Thyroid gland (tissue), 4 donors: ENCODE measurements around the gene PRKCA. TPM values are rescaled to one million over a fixed set of nuclear protein-coding genes. Genes with fewer than 3 reads are reported as not detected.

Source experiments
- DNase-seq, 2 donors: peaks; one replicate each; pipeline ENCODE4 v3.0.0-alpha.2; 2019
- H3K27ac ChIP-seq, 3 donors: fragments of 200-600 bp; sonication (generic); 1 replicate in 2 of 3; 2 replicates in 1 of 3; pipeline ENCODE4 v1.5.1; 2016 to 2019; ENCODE audit warnings: mild to moderate bottlenecking in 1 of 3, moderate library complexity in 1 of 3
- H3K27me3 ChIP-seq: fragments of 200-600 bp; sonication (generic); one replicate; pipeline ENCODE4 v1.5.1; 2019
- H3K36me3 ChIP-seq, 2 donors: fragments of 200-600 bp; sonication (generic); one replicate each; pipeline ENCODE4 v1.5.1; 2016 to 2019
- H3K4me1 ChIP-seq, 2 donors: fragments of 200-600 bp; sonication (generic); one replicate each; pipeline ENCODE4 v1.5.1; 2017 to 2019
- H3K4me3 ChIP-seq, 3 donors: fragments of 200-600 bp; sonication (generic); replicated peaks in 1 of 3; 1 replicate in 2 of 3; 2 replicates in 1 of 3; pipeline ENCODE4 v1.5.1; 2016; ENCODE audit warnings: mild to moderate bottlenecking in 1 of 3
- H3K9me3 ChIP-seq: fragments of 200-600 bp; sonication (generic); one replicate; pipeline ENCODE4 v1.5.1; 2017
- POLR2A ChIP-seq, 2 donors: fragments of 450-650 bp; IDR thresholded peaks; one replicate each; pipeline ENCODE4 v1.6.1; 2017; ENCODE audit warnings: antibody characterized with exemption in 2 of 2, mild to moderate bottlenecking in 2 of 2, moderate library complexity in 1 of 2
- WGBS, 2 donors: methylation state at CpG; one replicate each; pipeline ENCODE4 v1.1.5; 2017; 5-methylcytosine and 5-hydroxymethylcytosine counted together
- intact Hi-C: fragments of 100-400 bp; cut with DNase I; formaldehyde crosslinking; loops from one replicate; pipeline ENCODE4 v1.15.1; 2023
- total RNA-seq, 4 donors: library from RNA; depleted of rRNA; stranded (reverse); fragments of >200 nt; gene quantifications; one replicate each; pipeline ENCODE4 v1.2.3, GENCODE V29; 2016
- TF ChIP-seq, protein P1 (sequence below), 6 experiments: fragments of 200-600 bp in 3 of 6; fragments of 450-650 bp in 3 of 6; sonication (generic) in 3 of 6; IDR thresholded peaks; one replicate each; pipeline ENCODE4 v1.5.1; 2016 to 2019; ENCODE audit warnings: antibody characterized with exemption in 6 of 6, mild to moderate bottlenecking in 2 of 6, inconsistent platforms in 1 of 6, moderate library complexity in 1 of 6

Gene PRKCA
- total RNA-seq, 4 donors from 2014 or later, result 6.7 to 24.2 (median 15.3) TPM

DNA sequence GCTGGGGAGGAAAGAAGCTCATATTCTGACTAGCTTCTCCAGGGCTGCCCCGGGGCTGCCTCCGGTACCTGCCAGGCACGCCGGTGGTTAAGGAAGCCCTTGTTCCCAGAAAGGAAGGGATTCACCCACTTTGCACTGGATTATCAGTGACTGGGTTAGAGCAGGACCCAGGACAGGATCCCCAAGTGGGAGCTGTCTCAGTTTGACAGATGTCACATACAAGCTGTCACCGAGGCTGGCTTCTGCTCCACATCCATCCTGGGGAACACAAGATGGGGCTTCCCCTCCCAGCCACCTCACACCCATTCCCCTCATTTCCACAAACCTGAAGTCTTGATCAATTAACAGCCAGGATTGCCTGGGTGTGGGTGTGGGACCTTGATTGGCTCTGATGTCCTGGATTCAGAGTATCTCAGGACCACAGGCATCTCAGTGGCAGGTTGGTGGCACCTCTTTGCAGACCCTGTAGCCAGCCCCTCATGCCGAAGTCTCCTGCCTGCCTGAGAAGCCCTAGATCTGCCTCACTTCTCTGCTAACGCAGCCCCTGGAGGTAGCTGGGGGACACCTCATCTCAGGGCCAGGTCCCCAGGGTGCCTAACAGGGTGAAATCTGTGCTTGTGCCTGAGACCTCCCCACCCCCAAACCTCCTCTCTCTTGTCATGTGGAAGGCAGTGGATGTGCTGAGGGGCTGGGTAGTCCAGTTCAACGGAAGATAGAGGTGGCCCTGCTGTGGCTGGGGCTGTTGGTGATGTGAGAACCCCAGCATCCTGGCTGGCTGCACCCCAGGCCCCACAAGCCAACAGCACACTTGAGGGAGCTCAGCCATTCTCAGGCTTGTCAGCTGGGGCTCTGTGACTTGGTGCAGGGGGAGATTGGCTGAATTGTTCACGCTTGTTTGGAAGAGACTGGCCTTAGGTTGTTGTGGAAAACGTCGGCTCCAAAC, 533.9 kb downstream of the PRKCA start:
- peaks cover 0 to 5% of the 10 kb centered on the region in 2 donors for H3K4me1 ChIP-seq
- no peak overlapping the region for H3K4me3 ChIP-seq
- no peak for DNase-seq
- 83 to 88% methylated on average over 9 to 10 of the region's 11 CpGs for WGBS, 2 donors
- no peaks in the 10 kb centered on the region for H3K9me3 ChIP-seq
- no peaks in the 10 kb centered on the region for H3K36me3 ChIP-seq
- intact Hi-C loops, result no loop called here
- no peaks in the 10 kb centered on the region for H3K27me3 ChIP-seq
- TF ChIP-seq, protein P1, sequence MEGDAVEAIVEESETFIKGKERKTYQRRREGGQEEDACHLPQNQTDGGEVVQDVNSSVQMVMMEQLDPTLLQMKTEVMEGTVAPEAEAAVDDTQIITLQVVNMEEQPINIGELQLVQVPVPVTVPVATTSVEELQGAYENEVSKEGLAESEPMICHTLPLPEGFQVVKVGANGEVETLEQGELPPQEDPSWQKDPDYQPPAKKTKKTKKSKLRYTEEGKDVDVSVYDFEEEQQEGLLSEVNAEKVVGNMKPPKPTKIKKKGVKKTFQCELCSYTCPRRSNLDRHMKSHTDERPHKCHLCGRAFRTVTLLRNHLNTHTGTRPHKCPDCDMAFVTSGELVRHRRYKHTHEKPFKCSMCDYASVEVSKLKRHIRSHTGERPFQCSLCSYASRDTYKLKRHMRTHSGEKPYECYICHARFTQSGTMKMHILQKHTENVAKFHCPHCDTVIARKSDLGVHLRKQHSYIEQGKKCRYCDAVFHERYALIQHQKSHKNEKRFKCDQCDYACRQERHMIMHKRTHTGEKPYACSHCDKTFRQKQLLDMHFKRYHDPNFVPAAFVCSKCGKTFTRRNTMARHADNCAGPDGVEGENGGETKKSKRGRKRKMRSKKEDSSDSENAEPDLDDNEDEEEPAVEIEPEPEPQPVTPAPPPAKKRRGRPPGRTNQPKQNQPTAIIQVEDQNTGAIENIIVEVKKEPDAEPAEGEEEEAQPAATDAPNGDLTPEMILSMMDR (IDR thresholded peaks at IDR 0.05), result no peak
- TF ChIP-seq POLR2A (IDR thresholded peaks at IDR 0.05), result no peak
- no peak overlapping the region for H3K27ac ChIP-seq

DNA sequence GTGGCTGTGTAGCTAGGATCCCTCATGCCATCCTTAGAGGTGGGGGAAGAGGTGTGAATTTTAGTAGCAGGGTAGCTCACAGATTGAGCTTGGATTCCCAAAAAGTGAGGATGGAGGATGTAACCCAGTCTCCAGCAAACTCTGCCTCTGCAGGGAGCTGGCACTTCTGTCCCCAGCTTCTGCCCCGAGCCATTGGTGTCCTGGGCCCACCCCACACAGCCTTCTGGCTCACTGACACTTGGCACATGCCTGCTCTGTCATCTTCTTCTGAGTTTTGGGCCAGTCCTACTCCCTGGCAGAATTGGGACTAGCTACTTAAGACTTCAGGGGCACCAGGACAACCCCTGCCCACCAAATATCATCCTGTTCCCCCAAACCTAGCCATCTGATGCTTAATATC, 534.8 kb downstream of the PRKCA start:
- no peak overlapping the region for H3K4me3 ChIP-seq
- intact Hi-C loops, result no loop called here
- 83% methylated on average over 1 of the region's 1 CpG for WGBS, 2 donors
- H3K36me3 ChIP-seq, result no peaks in the 10 kb centered on the region
- no peaks in the 10 kb centered on the region for H3K9me3 ChIP-seq
- H3K27me3 ChIP-seq, result no peaks in the 10 kb centered on the region
- no peak for TF ChIP-seq POLR2A (IDR thresholded peaks at IDR 0.05)
- TF ChIP-seq, protein P1 (IDR thresholded peaks at IDR 0.05), result no peak
- H3K27ac ChIP-seq, result no peak overlapping the region
- DNase-seq, result no peak
- peaks cover 0 to 5% of the 10 kb centered on the region in 2 donors for H3K4me1 ChIP-seq

DNA sequence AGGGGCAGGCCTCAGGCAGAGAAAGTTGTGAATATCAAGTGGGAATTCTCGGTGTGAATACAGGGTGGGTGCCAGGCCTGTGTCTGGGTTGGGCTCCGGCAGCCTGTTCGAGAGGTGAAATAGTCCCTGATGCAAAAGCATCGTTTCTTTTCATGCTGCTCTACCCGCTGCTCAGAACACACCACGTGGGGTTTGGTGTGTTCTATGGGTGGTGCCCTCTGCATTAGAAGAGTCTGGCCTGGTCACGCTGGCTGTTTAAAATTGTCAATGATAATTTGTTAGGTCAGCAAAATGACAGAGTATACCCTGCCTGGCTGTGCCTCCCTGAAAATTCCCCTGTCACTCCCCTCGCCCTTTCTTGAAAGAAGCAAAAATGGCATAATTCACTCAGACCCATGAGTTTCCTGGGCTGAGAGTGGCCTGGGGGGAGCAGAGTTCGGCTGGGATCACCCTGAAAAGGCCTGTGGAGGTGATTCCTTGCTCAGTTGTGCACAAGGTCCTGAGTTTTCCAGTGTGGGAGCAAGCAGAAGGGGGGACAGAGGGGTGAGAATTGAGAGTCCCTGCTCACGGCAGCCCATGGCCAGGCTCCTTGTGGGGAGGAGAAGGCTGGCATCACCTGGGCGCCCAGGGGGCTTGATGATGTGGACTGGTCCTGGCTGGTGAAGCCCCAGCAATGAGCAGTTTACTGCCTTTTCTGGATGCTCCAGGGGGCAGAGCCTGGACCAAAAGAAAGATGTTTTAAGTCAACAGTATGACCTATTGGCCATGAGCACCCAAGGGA, 535.7 kb downstream of the PRKCA start:
- no peak for DNase-seq
- Histone ChIP-seq H3K9me3 (no peaks in the 10 kb centered on the region), H3K4me1 (peaks cover 0 to 5% of the 10 kb centered on the region in 2 donors), H3K4me3 (no peak overlapping the region), H3K27ac (no peak overlapping the region), H3K36me3 (no peaks in the 10 kb centered on the region), H3K27me3 (no peaks in the 10 kb centered on the region)
- WGBS, 2 donors, result 74 to 79% methylated on average over 11 of the region's 11 CpGs
- intact Hi-C loops, result no loop called here
- TF ChIP-seq, protein P1 (IDR thresholded peaks at IDR 0.05), result no peak
- no peak for TF ChIP-seq POLR2A (IDR thresholded peaks at IDR 0.05)

DNA sequence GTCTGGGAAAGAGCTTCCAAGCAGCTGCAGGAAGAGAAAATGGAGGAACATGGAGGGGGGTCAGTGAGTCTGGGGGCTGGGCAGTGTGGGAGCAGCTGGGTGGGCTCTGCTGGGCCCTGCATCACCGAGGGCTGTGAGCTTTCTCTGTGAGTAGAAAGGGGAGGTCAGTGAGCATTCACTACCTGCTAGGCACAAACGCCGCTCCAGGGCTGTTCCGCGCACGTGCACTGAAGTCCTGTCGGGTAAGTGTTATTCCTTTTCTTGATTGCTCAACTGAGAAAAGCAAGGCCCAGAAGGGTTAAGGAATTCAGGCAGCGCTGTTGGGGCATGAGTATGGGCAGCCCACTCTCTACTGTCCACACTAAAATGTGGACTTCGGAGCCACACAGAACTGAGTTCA, 537.2 kb downstream of the PRKCA start:
- H3K4me1 ChIP-seq, result peaks cover 0 to 4% of the 10 kb centered on the region in 2 donors
- no peaks in the 10 kb centered on the region for H3K36me3 ChIP-seq
- H3K27ac ChIP-seq, result no peak overlapping the region
- DNase-seq, result no peak
- H3K4me3 ChIP-seq, result no peak overlapping the region
- no peaks in the 10 kb centered on the region for H3K9me3 ChIP-seq
- H3K27me3 ChIP-seq, result no peaks in the 10 kb centered on the region
- TF ChIP-seq, protein P1 (IDR thresholded peaks at IDR 0.05), result no peak
- TF ChIP-seq POLR2A (IDR thresholded peaks at IDR 0.05), result no peak
- intact Hi-C loops, result no loop called here
- 81 to 90% methylated on average over 9 of the region's 9 CpGs for WGBS, 2 donors
